Hematopoietic multipotent progenitor cell treated with erythropoietin and hydrocortisone succinate and interleukin-3 and kit ligand, for 6 days (in vitro differentiated cells): Measurements from ENCODE around the gene HOATZ.
A peak's percentile ranks its signal among the peaks of the same experiment; 100 is the strongest.

Experiments used
- DNase-seq: peaks from one replicate; pipeline ENCODE4 v3.0.0-alpha.2; 2015

The HOATZ gene

GRCh38 chr11:111514216-111515031 lies at the start of gene HOATZ:
Gene HOATZ (plus strand): TSS chr11:111514778. CDS start chr11:111514785, 7 bp downstream.
- DNase-seq: peak; percentile 28

DNA sequence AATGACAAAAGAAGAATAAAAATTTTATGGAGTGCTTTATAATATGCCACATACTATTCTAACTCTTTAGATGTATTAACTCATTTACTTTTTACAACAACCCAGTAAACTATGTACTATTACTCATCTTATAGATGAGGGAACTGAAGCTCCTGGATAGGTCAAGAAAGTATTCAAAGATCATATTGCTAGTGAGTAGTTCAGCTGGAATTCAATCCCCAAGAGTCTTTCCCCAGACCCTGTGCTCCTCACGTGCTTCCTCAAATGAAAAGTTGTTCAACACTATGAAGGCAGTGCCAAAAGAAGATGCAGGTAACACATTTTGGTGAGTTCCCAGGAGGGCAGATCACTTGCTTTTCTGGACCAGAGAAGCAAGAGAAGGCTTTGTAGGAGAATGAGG lies 49.2 kb upstream of the HOATZ start:
- no peak for DNase-seq

DNA sequence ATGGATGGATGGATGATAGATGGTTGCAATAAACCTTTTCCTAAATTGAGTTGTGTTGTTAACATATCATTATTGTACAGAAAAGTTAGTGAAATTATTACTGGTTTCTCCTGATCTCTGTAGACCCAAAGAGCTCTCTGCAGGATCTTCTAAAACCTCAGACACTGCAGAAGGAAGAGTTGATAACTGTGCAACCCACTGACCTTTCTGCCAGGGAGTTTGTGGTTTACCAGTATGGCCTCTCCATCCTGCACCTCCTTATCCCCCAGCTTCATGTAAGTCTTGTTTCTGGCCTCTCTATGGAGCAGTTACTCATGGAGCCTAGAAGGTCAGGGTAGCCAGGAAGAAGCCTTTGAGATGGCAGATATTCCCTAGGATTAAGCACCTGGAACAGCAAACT lies 48.0 kb upstream of the HOATZ start:
- peak; percentile 17 for DNase-seq

GRCh38 chr11:111469200-111469599 lies 45.4 kb upstream of the HOATZ start:
- no peak for DNase-seq

- DNase-seq: no peak
These were observed 42.4 kb upstream of the HOATZ start for GRCh38 chr11:111472228-111472627.

GRCh38 chr11:111474432-111474831 lies 40.1 kb upstream of the HOATZ start:
- no peak for DNase-seq

DNA sequence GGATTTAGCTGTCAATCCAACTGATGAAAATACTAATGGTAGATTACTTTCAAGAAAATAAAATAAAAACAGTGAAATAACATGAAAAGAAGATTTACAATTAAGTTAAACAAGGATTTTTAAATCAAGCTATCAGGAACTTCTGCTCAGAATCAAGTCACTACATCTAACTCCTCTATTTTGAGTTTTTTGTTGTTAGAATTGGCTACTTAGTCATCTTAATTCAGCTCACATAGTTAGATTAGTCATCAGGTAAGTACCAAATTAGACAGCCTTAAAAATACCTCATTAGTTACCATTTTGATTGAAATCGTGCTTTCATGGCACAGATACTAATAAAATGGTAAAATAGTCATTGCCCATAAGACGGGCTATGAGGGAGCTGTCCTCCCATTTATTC lies 38.2 kb upstream of the HOATZ start:
- no peak for DNase-seq

DNA sequence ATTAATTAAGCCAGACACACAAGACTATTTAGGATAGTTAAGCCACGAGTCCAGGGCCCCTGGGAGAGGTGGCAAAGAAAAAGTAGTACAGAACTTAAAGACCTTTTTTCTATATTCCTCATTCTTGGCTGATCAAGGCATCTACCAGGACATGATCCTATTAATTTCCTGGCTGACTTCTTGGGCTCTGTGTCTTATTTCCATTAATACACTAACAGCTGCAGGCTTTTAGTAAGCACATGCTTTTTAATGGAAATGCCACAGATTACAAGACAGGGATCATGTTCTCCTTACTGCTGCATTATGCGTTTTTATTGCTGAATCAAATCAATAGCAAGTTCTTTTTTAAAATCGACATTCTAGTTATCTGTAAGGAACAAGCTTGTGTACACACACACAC lies 37.6 kb upstream of the HOATZ start:
- no peak for DNase-seq

GRCh38 chr11:111477898-111478297 lies 36.7 kb upstream of the HOATZ start:
- no peak for DNase-seq

DNA sequence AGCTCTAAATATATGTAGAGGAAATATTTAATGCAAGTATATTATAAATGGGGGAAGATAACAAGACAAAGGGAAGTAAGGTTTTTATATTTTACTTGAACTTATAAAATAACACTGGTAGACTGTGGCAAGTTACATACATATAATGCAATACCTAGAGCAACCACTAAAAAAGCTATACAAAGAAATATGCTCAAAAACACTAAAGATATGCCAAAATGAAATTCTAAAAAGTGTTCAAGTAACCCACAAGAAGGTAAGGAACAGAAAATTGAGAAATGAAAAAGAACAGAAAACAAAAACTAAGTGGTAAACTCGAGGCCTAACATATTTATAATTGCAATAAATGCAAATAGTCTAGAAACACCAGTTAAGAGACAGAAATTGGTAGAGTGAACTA lies 34.9 kb upstream of the HOATZ start:
- DNase-seq: no peak

GRCh38 chr11:111483431-111483830 lies 31.1 kb upstream of the HOATZ start:
- no peak for DNase-seq

DNA sequence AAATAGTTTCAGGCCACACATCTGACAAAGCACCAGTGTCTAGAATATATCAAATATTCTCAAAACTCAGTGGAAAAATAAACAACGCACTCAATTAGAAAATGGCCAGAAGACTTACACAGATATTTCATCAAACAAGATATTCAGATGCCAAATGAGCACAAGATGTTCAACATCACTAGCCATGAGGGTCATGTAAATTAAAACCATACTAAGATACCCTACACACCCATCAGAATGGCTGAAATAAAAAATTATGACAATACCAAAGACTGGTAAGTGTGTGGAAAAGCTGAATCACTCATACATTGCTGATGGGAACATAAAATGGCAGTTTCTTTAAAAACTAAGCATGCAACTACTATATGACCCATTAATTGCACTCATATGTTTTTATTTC lies 24.1 kb upstream of the HOATZ start:
- no peak for DNase-seq

GRCh38 chr11:111494040-111494439 lies 20.5 kb upstream of the HOATZ start:
- no peak for DNase-seq

- no peak for DNase-seq
These were observed 15.1 kb upstream of the HOATZ start for GRCh38 chr11:111499483-111499882.

GRCh38 chr11:111500481-111500880 lies 14.1 kb upstream of the HOATZ start:
- DNase-seq: no peak

DNA sequence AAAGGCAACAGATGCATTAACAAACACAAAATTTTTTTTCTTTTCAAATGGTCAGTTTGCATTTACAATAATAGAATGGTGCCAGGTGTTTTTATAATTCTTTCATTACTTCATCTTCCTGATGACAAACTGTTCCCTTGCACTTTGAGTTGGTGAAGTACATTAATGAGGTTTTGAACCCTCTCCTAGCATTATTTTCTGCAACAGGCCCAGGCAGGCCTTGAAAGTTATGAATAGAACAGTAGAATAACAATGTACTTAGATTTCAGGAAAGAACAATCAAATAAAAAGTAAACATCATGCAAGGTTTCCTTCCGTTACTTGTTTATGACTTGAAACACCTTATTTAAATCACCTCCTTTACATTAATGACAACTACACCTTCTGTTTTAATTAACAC lies 12.0 kb upstream of the HOATZ start:
- no peak for DNase-seq

DNA sequence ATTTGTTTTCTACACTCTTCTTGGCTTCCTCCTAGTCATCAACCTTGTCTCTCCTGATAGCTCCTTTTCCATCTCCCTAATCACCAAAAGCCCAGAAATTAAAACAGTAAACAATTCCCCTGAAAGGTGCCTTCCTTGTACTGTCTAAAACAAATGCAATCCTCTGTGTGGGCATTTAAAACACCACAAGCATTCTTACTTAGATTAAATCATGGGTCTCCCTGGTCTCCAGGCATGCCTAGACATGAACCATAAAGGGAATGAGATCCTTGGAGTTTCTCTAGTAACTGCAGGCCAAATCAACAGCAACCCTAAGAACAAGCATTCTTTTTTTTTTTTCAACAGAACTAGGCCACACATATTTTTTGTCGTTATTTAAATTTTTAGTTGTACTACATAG lies 4.3 kb upstream of the HOATZ start:
- no peak for DNase-seq

GRCh38 chr11:111512296-111513239 lies 2.0 kb upstream of the HOATZ start, which contains the start of gene BTG4:
Gene BTG4 (minus strand): TSS chr11:111512386. CDS start chr11:111498776, 13,610 bp downstream.
- peak; percentile 25 for DNase-seq

DNA sequence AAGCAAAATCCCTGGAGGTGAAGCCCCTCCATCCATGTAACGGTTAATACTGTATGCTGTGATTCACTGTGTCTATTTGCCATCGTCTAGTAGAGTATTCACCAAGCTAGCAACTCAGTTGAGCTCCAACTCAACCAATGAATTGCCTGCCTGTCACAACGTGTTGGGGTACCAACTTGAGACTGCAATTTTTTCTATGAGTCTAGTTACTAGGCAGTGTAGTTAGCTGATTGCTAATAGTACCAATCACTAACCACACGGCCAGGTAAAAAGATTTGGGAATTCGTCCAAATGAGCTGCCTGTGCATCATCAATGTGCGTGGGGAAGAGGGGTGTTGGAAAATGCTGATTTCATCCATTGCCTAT lies 1.4 kb upstream of the HOATZ start:
- no peak for DNase-seq

GRCh38 chr11:111515591-111515990 lies 1.0 kb downstream of the HOATZ start:
- no peak for DNase-seq

DNA sequence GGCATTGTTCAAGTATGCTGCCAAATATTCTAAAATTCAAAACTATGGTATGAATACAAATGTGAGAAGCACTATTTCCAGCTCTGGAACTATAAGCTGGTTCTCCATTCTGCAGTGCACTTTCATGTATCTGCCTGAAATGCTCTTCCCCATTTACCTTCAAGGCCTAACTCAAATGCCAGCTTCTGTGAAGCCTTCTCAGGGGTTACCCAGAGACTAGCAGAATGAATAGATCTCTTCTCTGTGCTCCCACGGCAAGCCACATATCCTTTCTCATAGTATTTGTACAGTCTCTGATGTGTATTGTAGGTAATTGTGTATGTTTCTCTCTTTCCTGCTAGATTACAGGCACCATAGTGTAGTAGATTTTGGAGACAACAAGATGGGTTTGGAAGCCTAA lies 4.1 kb downstream of the HOATZ start:
- DNase-seq: no peak

DNA sequence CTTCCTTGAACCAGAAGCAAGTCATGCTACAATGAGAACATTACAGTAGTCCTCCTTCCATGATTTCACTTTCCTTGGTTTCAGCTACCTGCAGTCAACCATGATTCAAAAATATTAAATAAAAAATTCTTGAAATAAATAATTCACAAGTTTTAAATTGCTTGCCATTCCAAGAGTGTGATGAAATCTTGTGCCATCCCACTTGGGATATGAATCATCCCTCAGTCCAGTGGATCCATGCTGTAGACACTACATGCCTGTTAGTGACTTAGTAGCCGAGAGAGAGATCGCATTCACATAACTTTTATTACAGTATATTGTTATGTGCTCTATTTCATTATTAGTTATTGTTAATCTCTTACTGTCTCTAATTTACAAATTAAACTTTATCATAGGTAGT lies 6.0 kb downstream of the HOATZ start:
- DNase-seq: no peak

DNA sequence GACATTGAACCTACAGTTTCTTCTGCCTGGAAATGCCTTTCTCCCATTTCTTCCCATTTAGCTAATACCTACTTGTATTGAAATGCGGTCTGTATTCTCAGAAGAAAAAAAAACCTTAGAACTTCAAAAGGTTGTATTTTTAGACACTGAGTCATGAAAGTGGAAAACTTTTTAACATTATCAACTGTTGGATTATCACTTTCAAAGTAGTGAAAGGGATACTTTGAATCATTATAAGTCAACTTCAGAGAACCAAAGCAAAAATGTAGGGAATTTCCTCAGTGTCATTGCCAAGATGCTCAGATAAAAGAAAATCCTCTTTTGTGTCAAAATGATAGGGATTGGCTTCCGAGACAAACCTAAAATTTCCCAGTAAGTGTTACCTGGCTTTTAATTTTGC lies 6.6 kb downstream of the HOATZ start:
- DNase-seq: no peak

DNA sequence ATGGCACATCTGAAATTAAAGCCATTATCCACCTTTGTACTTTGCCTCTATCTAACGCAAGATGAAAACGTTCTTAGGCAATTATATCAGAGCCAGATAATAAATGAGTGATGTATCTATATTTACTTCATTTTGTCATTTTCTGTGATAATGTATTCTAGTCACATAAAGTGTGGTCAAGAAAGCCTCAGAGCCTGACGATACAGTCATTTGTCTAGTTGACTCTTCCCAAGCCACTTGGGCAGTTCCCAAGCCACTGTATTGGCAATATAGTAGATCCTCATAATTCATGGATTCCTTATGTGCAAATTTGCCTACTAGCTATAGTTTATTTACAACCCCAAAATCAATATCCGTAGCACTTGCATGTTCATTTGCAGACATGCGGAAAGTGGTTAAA lies 7.8 kb downstream of the HOATZ start:
- no peak for DNase-seq
